Smooth muscle cell (in vitro differentiated cells): Measurements from ENCODE around the gene SEC24C. TPM values are rescaled to one million over a fixed set of nuclear protein-coding genes. Genes with fewer than 3 reads are reported as not detected.

Source experiments
- DNase-seq: peaks from one replicate; lab custom pipeline; 2025; ENCODE audit not compliant: unreplicated experiment; lab: John Stamatoyannopoulos, UW
- H2AFZ ChIP-seq: fragments of 200-600 bp; sonication (generic); 2 replicates; pipeline ENCODE4 v1.6.0; 2016; ENCODE audit warnings: antibody characterized with exemption, low read depth, mild to moderate bottlenecking
- H3F3A ChIP-seq: fragments of 200-600 bp; sonication (generic); 2 replicates; pipeline ENCODE4 v1.6.0; 2017; ENCODE audit warnings: antibody characterized with exemption, low read depth
- H3K27ac ChIP-seq: fragments of 200-600 bp; sonication (generic); 2 replicates; pipeline ENCODE4 v1.5.1; 2016; ENCODE audit warnings: low read depth, mild to moderate bottlenecking
- H3K27me3 ChIP-seq: fragments of 200-600 bp; sonication (generic); 2 replicates; pipeline ENCODE4 v1.6.1; 2016; ENCODE audit warnings: low read depth, mild to moderate bottlenecking
- H3K36me3 ChIP-seq: fragments of 200-600 bp; sonication (generic); 2 replicates; pipeline ENCODE4 v1.5.1; 2016; ENCODE audit warnings: low read depth
- H3K4me1 ChIP-seq: fragments of 200-600 bp; sonication (generic); 2 replicates; pipeline ENCODE4 v1.5.1; 2016; ENCODE audit warnings: low read depth
- H3K4me2 ChIP-seq: fragments of 200-600 bp; sonication (generic); 2 replicates; pipeline ENCODE4 v1.6.0; 2016; ENCODE audit warnings: mild to moderate bottlenecking
- H3K4me3 ChIP-seq: fragments of 200-600 bp; sonication (generic); 2 replicates; pipeline ENCODE4 v1.5.1; 2016; ENCODE audit warnings: mild to moderate bottlenecking
- H3K79me2 ChIP-seq: fragments of 200-600 bp; sonication (generic); 2 replicates; pipeline ENCODE4 v1.6.0; 2016; ENCODE audit warnings: low read depth, mild to moderate bottlenecking
- H3K9ac ChIP-seq: fragments of 200-600 bp; sonication (generic); 2 replicates; pipeline ENCODE4 v1.6.0; 2016; ENCODE audit warnings: low read depth
- H3K9me3 ChIP-seq: fragments of 200-600 bp; sonication (generic); replicated peaks from 2 replicates; pipeline ENCODE4 v1.5.1; 2016; ENCODE audit warnings: low read depth
- H4K20me1 ChIP-seq: fragments of 200-600 bp; sonication (generic); 2 replicates; pipeline ENCODE4 v1.6.0; 2016; ENCODE audit warnings: low read depth
- WGBS: methylation state at CpG from one replicate; pipeline ENCODE4 v1.1.7; 2016; ENCODE audit warnings: low lambda C conversion rate; 5-methylcytosine and 5-hydroxymethylcytosine counted together
- polyA plus RNA-seq: library from polyadenylated mRNA; unstranded; fragments of >200 nt; fragmentation: Nextera tagmentation; extraction: Ambion mirVana; gene quantifications from 2 replicates; pipeline ENCODE4 v1.2.1, GENCODE V29; 2016
- total RNA-seq: library from RNA; depleted of rRNA; stranded (reverse); fragments of >200 nt; gene quantifications from 2 replicates; pipeline ENCODE4 v1.2.3, GENCODE V29; 2014
- TF ChIP-seq, protein P1 (sequence below): fragments of 200-600 bp; sonication (generic); IDR thresholded peaks from 2 replicates; pipeline ENCODE4 v1.5.1; 2017; ENCODE audit warnings: borderline replicate concordance, mild to moderate bottlenecking, antibody characterized with exemption; ENCODE audit not compliant: insufficient read depth, poor library complexity, severe bottlenecking

Gene SEC24C
- total and polyA plus RNA-seq, 2 experiments from 2014 or later = 41.5 to 54.7 TPM

DNA sequence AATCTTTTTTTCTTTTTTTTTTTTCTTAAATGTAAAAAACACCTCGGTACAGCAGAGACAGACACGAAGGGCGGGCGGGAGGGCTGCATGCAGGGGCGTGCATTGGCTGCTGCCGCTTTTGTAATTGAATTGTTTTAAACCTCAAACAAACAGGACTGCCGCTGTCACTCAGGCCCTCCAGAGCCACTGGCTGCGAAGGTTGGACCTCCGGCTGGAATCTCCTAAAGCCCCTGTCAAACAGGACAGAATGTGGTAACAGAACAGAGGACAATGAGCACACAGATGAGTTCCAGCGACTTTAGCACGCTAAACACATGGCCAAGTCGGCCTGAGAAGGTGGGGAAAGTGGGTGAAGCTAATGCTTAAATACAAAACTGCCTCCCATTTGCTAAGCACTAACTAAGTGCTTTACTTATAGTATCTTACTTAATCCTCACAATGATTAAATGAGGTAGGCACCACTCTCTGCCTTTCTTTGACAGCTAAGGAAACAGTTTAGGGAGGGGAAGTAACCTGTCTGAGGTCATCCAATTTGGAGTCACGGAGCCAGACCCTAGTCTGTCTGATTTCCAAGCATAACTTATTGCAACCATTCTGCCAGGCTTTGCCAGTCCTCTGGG is 70.2 kb downstream of the SEC24C start:
- H3K79me2 ChIP-seq = peaks cover 16% of the 10 kb centered on the region
- WGBS = 91% methylated on average over 13 of the region's 13 CpGs
- H3K4me2 ChIP-seq = no peak overlapping the region
- no peaks in the 10 kb centered on the region for H3K36me3 ChIP-seq
- no peak overlapping the region for H3K4me3 ChIP-seq
- TF ChIP-seq, protein P1, sequence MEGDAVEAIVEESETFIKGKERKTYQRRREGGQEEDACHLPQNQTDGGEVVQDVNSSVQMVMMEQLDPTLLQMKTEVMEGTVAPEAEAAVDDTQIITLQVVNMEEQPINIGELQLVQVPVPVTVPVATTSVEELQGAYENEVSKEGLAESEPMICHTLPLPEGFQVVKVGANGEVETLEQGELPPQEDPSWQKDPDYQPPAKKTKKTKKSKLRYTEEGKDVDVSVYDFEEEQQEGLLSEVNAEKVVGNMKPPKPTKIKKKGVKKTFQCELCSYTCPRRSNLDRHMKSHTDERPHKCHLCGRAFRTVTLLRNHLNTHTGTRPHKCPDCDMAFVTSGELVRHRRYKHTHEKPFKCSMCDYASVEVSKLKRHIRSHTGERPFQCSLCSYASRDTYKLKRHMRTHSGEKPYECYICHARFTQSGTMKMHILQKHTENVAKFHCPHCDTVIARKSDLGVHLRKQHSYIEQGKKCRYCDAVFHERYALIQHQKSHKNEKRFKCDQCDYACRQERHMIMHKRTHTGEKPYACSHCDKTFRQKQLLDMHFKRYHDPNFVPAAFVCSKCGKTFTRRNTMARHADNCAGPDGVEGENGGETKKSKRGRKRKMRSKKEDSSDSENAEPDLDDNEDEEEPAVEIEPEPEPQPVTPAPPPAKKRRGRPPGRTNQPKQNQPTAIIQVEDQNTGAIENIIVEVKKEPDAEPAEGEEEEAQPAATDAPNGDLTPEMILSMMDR = no peak
- no peaks in the 10 kb centered on the region for H3K9me3 ChIP-seq
- no peak overlapping the region for H2AFZ ChIP-seq
- no peak overlapping the region for H3K27ac ChIP-seq
- no peak for DNase-seq
- no peak overlapping the region for H3K9ac ChIP-seq
- H3K27me3 ChIP-seq = no peaks in the 10 kb centered on the region
- peaks cover 17% of the 10 kb centered on the region for H3K4me1 ChIP-seq
- peaks cover 9% of the 10 kb centered on the region for H3F3A ChIP-seq
- H4K20me1 ChIP-seq = no peaks in the 10 kb centered on the region

DNA sequence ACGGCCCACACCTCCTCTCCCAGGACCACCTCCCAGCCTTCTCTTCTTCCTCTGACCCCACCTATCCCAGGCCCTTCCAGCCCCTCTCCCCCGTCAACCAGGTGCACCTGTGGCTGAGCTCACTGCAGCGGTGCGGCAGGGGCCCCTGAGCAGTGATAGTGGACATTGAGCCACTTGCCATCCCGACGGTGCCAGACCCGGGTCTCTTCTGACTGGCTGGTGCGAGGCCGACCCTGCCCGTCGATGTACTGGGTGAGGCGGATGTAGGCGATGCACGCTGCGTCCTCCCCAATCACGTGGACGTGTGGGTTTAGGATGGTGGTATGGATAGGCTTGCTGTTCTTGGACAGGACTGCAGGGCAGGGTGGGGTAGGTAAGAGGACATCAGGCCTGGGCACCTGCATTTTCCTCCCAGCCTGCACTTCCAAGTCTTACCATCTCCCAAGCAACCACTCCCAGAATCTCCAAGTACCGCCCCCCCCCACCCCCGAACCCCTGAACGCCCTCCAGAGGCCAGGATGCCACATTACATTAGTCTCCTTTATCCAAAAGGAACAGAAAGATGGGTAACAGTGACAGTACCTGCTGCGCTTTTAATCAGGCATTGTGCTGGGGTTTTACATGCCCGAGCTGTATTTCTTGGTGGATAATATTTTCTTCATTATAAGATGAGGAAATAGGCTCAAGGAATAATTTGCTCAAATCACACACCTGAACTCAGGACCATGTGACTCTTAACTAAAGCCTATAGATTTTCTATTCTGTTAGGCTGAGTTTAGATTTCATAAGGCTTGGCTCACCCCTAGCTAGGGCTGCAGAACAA is 70.9 kb downstream of the SEC24C start:
- H3F3A ChIP-seq = peaks cover 9% of the 10 kb centered on the region
- no peak for DNase-seq
- peaks cover 17% of the 10 kb centered on the region for H3K4me1 ChIP-seq
- H3K36me3 ChIP-seq = no peaks in the 10 kb centered on the region
- H3K27me3 ChIP-seq = no peaks in the 10 kb centered on the region
- H3K4me2 ChIP-seq = peak overlapping the region; percentile 60
- H3K9ac ChIP-seq = no peak overlapping the region
- WGBS = 85% methylated on average over 22 of the region's 22 CpGs
- H3K9me3 ChIP-seq = no peaks in the 10 kb centered on the region
- TF ChIP-seq, protein P1 = peak; percentile 16
- H2AFZ ChIP-seq = no peak overlapping the region
- H3K4me3 ChIP-seq = no peak overlapping the region
- peak overlapping the region; percentile 62 for H3K27ac ChIP-seq
- peaks cover 9% of the 10 kb centered on the region for H3K79me2 ChIP-seq
- H4K20me1 ChIP-seq = no peaks in the 10 kb centered on the region

DNA sequence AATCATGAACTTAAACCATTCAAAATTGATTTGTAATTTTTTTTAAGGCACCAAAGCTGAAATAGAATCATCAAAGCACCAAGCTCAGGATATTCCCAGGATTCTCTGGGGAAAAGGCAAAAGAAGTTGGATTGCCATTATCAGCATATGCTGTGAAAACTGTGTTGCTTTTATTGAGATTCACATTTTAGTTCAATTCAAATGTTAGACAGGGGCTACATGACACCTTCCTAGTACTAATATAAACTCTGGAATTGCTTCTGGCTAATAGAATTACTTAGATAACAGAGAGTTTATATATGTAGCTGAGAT is 71.5 kb downstream of the SEC24C start:
- TF ChIP-seq, protein P1 = no peak
- Histone ChIP-seq H4K20me1 (no peaks in the 10 kb centered on the region), H3K4me1 (peaks cover 13% of the 10 kb centered on the region), H2AFZ (no peak overlapping the region), H3F3A (peaks cover 9% of the 10 kb centered on the region), H3K79me2 (peaks cover 4% of the 10 kb centered on the region), H3K9me3 (no peaks in the 10 kb centered on the region), H3K36me3 (no peaks in the 10 kb centered on the region), H3K4me3 (no peak overlapping the region), H3K27ac (peak overlapping the region; percentile 62), H3K9ac (no peak overlapping the region), H3K27me3 (no peaks in the 10 kb centered on the region), H3K4me2 (peak overlapping the region; percentile 60)
- DNase-seq = no peak
